Ishikawa (cell line): ENCODE data around the gene MYLK3.

Experiments
- CEBPB ChIP-seq: IDR thresholded peaks from 2 replicates; pipeline ENCODE4 v1.6.1; 2012
- CREB1 ChIP-seq: IDR thresholded peaks from 2 replicates; pipeline ENCODE4 v1.6.1; 2012; ENCODE audit warnings: low read depth
- EGR1 ChIP-seq: IDR thresholded peaks from 2 replicates; pipeline ENCODE4 v1.6.1; 2012
- EP300 ChIP-seq: IDR thresholded peaks from 2 replicates; pipeline ENCODE4 v1.6.1; 2012; ENCODE audit warnings: borderline replicate concordance
- FOXM1 ChIP-seq: IDR thresholded peaks from 2 replicates; pipeline ENCODE4 v1.6.1; 2012; ENCODE audit warnings: low read depth, borderline replicate concordance
- NFIC ChIP-seq: IDR thresholded peaks from 2 replicates; pipeline ENCODE4 v1.6.1; 2012
- RAD21 ChIP-seq: IDR thresholded peaks from 2 replicates; pipeline ENCODE4 v1.6.1; 2012; ENCODE audit warnings: low read depth
- TAF1 ChIP-seq: IDR thresholded peaks from 2 replicates; pipeline ENCODE4 v1.6.1; 2012; ENCODE audit warnings: low read depth, mild to moderate bottlenecking
- TCF12 ChIP-seq: IDR thresholded peaks from 2 replicates; pipeline ENCODE4 v1.6.1; 2012; ENCODE audit warnings: low read depth
- TEAD4 ChIP-seq: IDR thresholded peaks from 2 replicates; pipeline ENCODE4 v1.6.1; 2012
- YY1 ChIP-seq: IDR thresholded peaks from 2 replicates; pipeline ENCODE4 v1.6.1; 2012; ENCODE audit warnings: low read depth
- ZBTB7A ChIP-seq: IDR thresholded peaks from 2 replicates; pipeline ENCODE4 v1.6.1; 2012; ENCODE audit warnings: low read depth
- TF ChIP-seq, protein P1 (sequence below): IDR thresholded peaks from 2 replicates; pipeline ENCODE4 v1.6.1; 2012; ENCODE audit warnings: low read depth, mild to moderate bottlenecking
- TF ChIP-seq, protein P2 (sequence below): IDR thresholded peaks from 2 replicates; pipeline ENCODE4 v1.6.1; 2012
- TF ChIP-seq, protein P3 (sequence below): IDR thresholded peaks from 2 replicates; pipeline ENCODE4 v1.6.1; 2012

MYLK3 gene

DNA sequence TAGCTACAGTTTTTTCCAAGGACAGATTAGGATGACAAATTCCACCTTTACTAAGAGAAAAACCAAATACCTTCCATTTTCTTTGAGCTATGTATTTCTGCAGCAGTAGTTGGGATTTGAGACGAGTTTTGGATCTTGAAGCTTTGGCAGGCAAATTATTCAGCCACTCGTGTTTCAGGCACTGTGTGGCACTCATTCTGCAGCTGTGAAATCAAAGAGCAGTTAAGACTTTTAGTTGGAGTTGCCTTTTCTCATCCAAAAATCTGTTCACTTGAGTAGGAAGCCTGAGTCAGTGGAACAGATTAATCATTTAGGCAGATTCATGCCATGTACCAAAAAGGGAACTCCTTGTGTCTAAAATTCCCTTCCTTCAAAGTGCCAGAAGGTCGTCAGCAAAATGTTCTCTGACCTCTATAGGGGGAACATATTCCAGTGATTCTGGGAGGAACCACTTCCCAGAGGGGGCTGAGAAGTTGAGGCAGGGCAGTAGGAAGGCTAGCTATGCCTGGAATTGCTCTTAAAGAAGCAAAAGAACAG, 38.6 kb downstream of the MYLK3 start:
- TF ChIP-seq EP300: no peak
- TF ChIP-seq RAD21: no peak
- TF ChIP-seq EGR1: no peak
- no peak for TF ChIP-seq NFIC
- TF ChIP-seq, protein P1, sequence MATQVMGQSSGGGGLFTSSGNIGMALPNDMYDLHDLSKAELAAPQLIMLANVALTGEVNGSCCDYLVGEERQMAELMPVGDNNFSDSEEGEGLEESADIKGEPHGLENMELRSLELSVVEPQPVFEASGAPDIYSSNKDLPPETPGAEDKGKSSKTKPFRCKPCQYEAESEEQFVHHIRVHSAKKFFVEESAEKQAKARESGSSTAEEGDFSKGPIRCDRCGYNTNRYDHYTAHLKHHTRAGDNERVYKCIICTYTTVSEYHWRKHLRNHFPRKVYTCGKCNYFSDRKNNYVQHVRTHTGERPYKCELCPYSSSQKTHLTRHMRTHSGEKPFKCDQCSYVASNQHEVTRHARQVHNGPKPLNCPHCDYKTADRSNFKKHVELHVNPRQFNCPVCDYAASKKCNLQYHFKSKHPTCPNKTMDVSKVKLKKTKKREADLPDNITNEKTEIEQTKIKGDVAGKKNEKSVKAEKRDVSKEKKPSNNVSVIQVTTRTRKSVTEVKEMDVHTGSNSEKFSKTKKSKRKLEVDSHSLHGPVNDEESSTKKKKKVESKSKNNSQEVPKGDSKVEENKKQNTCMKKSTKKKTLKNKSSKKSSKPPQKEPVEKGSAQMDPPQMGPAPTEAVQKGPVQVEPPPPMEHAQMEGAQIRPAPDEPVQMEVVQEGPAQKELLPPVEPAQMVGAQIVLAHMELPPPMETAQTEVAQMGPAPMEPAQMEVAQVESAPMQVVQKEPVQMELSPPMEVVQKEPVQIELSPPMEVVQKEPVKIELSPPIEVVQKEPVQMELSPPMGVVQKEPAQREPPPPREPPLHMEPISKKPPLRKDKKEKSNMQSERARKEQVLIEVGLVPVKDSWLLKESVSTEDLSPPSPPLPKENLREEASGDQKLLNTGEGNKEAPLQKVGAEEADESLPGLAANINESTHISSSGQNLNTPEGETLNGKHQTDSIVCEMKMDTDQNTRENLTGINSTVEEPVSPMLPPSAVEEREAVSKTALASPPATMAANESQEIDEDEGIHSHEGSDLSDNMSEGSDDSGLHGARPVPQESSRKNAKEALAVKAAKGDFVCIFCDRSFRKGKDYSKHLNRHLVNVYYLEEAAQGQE: no peak
- TF ChIP-seq CEBPB: no peak

DNA sequence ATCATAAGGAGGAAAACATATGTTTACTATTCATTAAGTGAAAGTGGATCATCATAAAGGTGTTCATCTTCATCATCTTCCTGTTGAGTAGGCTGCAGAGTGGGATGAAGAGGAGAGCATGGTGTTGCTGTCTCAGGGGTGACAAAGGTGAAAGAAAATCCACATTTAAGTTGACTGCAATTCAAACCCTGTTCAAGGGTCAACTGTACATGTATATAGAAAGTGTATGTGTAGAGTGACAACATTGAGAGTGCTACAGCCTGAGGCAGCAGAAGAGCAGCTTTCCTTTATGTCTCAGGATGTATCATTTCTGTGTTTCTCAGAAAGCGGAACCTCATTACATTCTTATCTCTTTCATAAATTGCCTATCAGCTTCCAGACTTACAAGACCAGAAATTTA, 41.5 kb downstream of the MYLK3 start:
- TF ChIP-seq RAD21 (no peak), NFIC (no peak), FOXM1 (no peak), YY1 (no peak), CEBPB (no peak), TCF12 (no peak), TEAD4 (no peak), CREB1 (no peak), TAF1 (no peak), ZBTB7A (no peak), EP300 (no peak), EGR1 (no peak)
- TF ChIP-seq, protein P2, sequence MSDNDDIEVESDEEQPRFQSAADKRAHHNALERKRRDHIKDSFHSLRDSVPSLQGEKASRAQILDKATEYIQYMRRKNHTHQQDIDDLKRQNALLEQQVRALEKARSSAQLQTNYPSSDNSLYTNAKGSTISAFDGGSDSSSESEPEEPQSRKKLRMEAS: no peak
- TF ChIP-seq, protein P3, sequence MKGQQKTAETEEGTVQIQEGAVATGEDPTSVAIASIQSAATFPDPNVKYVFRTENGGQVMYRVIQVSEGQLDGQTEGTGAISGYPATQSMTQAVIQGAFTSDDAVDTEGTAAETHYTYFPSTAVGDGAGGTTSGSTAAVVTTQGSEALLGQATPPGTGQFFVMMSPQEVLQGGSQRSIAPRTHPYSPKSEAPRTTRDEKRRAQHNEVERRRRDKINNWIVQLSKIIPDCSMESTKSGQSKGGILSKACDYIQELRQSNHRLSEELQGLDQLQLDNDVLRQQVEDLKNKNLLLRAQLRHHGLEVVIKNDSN: no peak
- TF ChIP-seq, protein P1: no peak

DNA sequence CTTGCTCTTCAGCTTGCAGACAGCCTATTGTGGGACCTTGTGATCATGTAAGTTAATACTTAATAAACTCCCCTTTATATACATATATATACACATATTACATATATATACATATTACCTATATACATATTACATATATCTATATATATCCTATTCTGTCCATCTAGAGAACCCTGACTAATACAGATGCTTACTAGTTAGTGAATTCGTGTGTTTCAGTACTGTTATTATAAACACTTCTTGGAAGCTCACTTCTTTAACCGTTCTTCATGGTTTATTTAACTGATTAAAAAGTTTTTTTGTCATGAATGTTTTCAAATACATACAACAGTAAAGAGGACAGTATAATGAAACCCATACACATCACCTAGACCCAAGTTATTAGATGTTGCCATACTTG, 46.1 kb downstream of the MYLK3 start:
- TF ChIP-seq CEBPB: no peak
- TF ChIP-seq TEAD4: no peak
- TF ChIP-seq CREB1: no peak
- TF ChIP-seq TAF1: no peak
- no peak for TF ChIP-seq NFIC
- TF ChIP-seq, protein P3: no peak
- no peak for TF ChIP-seq ZBTB7A
- no peak for TF ChIP-seq RAD21
- TF ChIP-seq FOXM1: no peak
- TF ChIP-seq YY1: no peak
- TF ChIP-seq TCF12: no peak
- TF ChIP-seq EGR1: no peak
- no peak for TF ChIP-seq EP300
- TF ChIP-seq, protein P1: no peak
- TF ChIP-seq, protein P2: no peak

DNA sequence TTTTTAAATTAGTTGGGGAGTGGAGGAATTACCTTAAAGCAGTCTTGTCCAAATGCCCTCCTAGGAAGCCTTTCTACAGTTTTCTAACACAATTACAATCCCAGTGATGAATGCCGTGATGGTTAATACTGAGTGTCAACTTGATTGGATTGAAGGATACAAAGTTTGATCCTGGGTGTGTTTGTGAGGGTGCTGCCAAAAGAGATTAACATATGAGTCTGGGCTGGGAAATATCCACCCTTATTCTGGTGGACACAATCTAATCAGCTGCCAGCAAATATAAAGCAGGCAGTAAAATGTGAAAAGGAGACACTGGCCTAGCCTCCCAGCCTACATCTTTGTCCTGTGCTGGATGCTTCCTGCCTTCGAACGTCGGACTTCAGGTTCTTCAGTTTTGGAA, 46.5 kb downstream of the MYLK3 start:
- TF ChIP-seq, protein P1: no peak
- TF ChIP-seq TCF12: no peak
- TF ChIP-seq, protein P3: no peak
- no peak for TF ChIP-seq CEBPB
- TF ChIP-seq ZBTB7A: no peak
